Hypothalamus (tissue), 51 donors: ENCODE measurements around the gene EXOC3L1.

Source experiments
- DNase-seq, 51 donors: peaks; one replicate each; lab custom pipeline; 2025; lab: John Stamatoyannopoulos, UW

EXOC3L1 gene

DNA sequence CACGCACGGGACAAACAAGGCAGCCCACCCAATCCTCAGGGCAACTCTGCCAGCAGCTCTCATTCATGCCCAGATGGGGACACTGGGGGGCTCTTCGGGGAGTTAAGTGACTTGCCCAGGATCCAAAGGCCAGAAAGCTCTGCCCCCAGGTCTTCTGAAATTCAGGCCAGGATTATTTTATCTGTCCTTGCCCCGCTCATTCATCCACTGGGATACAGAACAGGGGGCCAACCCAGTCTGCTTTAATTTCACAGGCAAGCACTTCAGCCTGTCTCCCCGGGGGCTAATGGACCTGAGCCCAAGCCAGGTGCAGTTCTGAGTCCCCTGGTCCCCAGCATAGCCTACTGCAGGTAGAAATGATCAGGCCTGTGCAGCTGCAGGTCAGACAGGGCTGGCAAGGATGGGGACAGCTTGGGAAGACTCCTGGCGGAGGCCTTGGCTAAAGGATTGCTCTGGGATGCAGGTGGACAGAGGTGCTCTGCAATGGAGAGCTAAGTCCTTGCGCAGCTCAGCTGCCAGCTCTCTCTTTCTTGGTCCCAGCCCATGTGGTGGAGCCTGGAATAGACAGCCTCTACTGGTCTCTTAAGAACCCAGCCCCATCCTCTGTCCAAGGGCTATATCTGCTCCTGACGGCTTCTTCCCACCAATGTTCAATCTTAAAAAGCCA, 38.4 kb downstream of the EXOC3L1 start:
- DNase-seq, result no peak

DNA sequence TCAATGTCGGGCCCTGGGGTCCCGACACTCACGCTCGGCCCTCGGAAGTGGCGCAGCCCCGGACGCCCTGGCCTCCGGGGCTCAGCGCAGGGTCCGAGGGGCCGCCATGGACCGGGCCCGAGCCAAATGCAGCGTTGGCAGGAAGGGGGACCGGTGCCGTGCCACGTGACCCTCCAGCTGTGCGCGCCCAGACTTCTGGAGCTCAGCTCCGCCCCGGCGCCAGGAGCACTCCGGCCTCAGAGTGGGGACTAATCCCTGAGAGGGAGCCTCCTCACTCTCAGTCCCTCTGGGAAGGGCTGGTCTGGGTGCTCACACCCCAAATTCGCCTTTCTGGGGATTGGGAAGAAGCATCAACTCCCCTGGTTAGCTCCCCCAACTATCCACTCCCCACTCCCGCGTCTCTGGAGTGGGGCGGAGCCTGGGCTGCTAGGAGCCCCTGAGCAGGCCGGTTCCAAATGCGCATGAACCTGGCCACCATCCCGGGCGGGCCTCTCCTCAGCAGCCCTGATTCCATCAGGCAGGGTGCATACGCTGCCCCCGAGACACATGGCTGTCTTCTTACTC, 39.0 kb downstream of the EXOC3L1 start, which contains the start of gene B3GNT9:
Gene B3GNT9, minus strand, starts transcription at position 166 of the 564 bp plus-strand sequence. CDS start 513 bp downstream, outside the sequence.
- peak in 42 of 51 donors; percentile 29 to 82 (median 62) for DNase-seq

DNA sequence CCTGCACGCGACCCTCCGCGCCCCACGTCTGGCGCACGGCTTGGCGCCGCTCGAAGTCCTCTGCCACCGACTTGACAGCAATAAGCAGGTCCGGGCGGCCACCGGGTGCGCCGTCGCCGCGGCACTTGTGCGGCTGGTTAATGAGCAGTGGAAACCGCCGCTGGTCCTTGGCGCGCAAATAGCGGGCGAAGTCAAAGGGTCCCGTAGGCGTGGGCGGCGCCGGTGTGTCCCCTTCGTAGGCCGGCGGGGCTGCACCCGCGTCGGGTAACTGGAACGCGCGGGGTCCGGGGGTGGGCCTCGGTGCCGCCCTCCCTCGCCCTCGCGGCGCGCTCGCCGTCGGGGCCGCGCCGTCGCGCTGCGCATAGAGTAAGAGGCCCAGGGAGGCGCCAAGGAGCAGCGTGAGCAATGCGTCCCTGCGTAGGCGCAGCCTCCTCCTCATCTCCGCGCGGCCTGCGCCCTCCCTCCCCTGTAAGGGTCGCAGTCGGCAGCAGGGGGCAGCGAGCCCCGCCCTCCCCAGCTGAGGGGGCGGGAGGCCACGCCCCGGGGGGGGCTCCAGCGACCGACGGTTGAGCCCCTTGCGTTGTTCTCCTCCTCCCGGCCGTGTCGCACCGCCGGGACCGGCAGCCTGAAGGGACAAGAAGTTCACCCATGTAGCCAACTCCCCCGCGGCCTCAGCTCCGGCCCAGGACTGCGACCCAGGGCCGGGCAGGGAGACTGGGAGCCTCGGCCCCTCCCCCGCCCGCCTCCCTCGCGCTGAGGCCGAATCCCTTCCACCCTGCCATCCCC, 39.7 kb downstream of the EXOC3L1 start:
- peak in 4 of 51 donors; percentile 10 to 39 (median 20) for DNase-seq

DNA sequence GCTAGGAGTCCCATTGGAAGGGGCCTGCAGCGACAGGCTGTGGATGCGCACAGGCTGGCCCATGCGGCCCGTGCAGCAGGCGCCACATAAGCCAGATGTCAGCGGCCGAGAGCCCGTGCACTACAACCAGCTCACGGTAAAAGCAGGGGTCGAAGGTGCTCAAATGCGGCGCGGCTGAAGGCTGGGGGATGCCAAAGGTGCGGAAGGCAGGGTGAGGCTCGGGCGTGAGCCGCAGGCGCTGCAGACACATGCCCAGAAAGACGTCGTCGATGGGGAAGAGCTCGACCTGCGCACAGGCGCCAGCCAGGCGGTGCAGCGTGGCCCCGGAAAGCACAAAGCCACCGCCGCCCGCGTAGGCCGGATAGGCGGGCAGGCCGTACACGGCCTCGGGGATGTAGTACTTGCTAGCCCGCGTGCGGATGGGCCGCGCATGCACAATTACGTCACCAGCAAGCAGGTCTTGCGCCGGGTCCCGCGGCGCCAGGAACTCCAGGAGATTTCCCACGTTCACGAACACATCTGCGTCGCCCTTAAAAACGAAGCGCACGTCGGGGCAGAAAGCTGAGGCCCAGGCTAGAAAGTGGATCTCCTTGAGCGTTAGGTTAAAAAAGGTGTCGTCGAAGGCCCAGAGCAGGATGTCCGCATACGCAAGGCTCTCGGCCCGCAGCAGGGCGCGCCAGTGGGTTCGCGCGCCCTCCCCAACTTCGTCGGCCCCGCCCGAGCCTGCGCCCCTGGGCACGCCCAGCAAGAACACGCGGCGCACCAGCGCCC, 40.5 kb downstream of the EXOC3L1 start:
- no peak for DNase-seq

DNA sequence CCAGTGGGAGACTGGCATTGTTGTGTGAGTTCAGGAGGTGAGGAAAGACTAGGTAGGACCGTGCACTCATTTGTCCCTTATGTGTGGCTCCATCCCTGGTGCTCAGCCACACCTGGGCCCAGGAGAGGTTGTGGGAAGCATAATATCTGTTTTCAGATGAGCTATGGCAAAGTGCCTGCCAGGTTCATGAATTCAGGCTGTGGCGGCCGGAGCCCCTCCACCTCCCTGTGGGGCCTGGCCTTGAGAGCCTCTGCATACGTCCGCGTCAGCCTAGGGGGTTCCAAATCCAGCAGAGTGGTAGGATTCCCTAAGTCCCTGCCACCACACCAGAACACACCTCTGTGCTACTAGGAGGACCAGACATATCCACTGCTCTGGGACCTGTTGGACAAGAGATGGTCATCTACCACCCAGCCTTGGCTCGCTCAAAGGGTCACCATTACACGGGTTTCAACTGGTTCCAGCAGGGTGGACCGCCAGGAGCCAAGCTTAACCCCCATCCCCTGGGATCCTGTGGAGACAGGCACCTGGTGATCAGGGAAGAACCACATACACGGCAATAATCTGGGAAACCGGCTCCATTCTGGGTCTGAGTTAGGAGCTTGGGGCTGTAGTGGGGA, 41.2 kb downstream of the EXOC3L1 start:
- no peak for DNase-seq

- no peak for DNase-seq
These were observed 41.7 kb downstream of the EXOC3L1 start for GRCh38 chr16:67148221-67148620.

GRCh38 chr16:67147437-67148140, 42.3 kb downstream of the EXOC3L1 start:
- DNase-seq, result no peak

DNA sequence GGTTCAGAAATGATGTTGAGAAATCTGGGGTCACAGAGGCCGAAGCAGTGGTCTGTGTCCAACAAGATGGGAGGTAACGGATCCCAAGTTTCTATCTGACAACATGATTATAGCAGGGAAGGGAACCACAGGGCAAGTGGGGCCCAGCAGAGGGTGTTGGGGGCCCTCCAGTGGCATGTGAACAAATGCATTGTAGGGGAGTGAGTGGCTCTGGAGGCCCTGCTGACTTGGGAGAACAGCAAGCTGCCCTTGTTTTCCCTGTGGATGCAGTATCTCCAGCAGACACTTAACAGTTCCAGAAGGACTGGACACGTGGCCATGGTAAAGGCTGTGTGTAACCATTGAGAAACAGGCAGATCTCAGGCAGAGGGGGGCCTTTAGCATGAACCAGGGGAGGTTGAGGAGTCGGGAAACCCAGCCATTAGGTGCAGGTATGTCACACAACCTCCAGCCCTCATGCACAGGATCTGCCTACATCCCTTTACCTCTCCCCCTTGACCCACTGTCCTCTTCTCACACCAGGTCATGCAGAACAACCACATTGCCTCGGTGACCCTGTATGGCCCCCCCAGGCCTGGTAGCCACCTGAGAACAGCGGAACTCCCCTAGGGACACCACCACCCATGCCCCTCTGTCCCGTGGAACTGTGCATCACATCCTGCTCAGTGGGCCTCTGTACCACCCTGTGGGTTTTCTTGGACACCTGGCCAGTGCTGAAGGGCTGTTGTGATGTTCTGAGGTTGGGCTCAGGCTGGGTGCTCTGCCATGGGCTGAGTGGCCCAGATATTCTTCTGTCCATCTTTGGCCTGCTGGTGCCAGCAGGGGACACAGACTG, 43.2 kb downstream of the EXOC3L1 start:
- DNase-seq, result peak in 3 of 51 donors; percentile 22 to 33 (median 31)

GRCh38 chr16:67145746-67146145, 44.2 kb downstream of the EXOC3L1 start:
- no peak for DNase-seq

DNA sequence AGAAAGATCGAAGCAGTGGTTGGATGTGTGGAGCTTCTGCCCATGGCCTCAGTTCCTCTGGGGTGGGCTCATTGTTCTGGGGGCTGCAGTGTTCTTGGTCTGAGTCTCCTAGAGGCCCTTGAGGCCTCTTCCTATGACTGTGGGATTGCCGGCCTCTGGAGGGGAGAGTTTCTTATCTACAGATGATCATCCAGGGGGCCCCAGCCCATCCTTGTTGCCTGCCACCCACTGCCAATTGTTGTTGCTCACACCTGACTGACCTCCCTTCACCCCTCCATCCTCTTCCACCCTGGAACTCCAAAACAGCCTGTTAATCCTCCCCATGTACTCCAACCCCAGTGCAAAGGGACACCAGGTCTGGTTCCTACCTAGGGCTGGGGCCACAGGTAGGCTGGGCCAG, 45.0 kb downstream of the EXOC3L1 start:
- DNase-seq, result no peak

DNA sequence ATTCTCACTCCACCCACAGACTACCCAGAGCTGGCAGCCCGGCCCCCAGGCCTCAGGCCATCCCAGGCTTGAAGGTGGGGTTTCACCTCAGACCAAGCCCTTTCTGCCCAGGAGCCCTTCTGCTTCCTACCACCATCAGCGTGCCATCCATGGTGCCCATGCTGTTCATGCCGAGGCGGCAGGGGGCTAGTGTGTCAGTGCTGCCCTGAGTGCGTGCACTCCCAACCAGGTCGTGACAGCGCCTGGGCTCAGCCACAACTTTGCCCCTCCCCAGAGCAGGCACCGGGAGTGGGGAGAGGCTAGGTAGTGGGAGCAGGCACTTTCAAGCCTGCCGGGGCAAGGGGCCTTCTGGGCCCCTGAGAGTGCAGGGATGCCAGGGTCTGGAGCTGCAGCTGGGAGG, 47.6 kb downstream of the EXOC3L1 start:
- no peak for DNase-seq

DNA sequence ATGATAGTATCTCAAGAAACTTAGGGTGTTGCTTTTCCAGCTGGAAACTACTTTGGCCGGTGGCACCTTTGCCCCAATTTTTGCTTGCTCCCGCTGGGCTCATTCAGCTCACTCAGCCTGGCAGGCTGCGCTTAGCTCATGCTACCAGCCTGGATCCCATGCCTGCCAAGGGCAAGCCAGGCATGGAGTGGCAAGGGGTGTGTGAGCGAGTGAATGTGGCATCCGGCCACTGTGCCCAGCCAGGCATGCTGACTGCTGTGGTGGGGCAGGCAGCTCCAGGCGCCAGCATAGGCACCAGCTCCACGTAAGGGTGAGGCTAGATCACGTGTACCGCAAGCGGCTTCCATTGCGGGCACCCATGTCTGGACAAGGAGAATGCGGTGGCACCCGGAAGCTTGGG, 48.5 kb downstream of the EXOC3L1 start:
- no peak for DNase-seq

DNA sequence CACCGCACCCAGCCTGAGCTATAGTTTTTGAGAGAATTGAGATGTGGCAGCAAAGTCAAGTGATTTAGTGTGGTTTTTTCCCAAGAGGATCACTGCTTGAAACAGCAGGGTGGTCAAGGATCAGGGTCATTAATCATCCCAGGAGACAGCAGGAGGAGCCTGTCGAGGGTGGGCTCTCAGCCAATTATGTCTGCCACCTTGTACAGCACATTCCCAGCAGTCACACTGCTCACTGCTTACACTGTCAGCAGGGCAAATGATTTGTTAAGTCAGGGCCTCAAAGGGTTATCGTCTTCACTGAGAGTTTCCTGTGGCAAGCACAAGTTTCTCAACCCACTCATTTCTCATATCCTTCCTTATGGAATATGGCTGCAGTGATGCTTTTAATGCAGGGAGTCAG, 52.3 kb downstream of the EXOC3L1 start:
- DNase-seq, result no peak
